Activated CD8-positive, alpha-beta memory T cell treated with anti-CD3 and anti-CD28 coated beads for 1 hour (primary cell): ENCODE results near the gene NACC2.

ENCODE experiments used
- DNase-seq, 2 donors: peaks; one replicate each; pipeline ENCODE4 v3.0.0-alpha.2; 2020; ENCODE audit warnings: low read depth in 1 of 2; ENCODE audit errors: extremely low read depth in 1 of 2

The NACC2 gene

DNA sequence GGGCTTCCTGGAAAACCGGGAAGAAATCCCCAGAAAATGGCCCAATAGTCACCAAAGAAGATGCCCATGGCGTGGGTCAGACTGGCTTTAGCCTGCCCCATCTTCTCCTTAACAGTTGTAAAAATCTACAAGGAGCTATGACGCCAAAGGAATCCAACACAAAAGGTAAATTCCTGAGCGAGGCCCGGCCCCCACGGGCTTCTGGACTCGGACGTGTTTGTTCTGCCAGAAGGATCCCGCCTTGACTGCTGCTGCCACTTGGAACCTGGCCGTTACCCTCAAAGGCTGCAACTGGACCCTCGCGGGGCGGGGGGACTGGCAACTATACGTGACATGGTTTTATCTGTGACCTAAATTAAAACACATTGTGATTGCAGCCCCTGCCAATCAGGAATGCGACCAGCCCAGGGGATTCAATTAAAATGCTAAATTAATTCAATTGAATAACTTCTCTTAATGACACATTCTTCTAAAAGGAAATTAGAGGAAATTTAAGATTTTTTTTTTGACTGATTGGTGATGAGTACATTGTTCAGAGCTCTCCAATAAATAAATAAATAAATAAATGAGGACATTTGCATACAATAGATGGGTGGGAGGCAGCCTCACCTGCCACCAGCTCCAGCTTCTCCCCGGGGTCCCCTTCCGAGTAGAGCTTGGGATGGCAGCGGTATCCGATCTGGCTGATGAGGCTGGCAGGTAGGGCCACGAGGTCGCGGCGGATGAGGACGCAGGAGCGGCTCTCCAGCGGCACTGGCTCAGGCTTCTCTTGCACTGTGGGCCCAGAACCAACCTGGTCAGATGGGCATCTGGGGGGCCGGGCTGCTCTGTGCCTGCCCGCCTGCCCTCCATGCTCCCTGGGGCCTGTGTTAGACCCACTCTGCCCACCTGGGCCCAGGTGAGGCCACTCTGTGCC lies 79.2 kb downstream of the NACC2 start:
- no peak for DNase-seq

GRCh38 chr9:136014924-136015633 lies 80.0 kb downstream of the NACC2 start:
- DNase-seq = no peak

DNA sequence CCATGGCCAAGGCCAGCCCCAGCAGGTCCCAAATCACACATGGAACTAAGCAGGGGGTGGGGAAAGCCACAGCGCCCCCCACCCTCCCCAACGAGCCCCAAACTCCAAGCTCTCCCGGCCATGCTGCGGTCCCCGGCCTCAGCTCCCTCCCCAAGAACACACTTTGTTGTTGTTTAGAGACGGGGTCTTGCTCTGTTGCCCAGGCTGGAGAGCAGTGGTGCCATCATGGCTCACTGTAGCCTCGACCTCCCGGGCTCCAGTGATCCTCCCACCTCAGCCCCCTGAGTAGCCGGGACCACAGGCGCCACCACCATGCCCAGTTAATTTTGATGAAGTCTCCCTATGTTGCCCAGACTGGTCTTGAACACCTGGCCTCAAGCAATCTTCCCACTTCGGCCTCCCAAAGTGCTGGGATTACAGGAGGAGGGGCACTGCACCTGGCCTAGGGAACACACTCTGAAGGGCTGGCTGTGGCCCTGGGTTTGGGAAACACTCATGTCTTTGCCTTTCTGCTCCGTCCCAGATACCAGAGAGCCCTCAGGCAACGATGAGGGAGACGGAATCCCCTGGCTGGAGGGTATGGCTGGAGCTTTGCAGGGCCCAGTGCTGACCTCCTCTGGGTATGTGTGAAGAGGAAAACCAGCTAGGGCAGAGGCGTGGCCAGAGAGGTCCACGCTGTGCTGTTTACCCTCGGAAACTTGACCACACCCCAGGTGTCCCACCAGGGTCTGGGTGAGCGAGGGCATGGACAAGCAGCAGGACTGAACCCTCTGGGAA lies 80.8 kb downstream of the NACC2 start:
- DNase-seq = no peak

GRCh38 chr9:136013524-136014034 lies 81.5 kb downstream of the NACC2 start:
- DNase-seq = no peak

- DNase-seq = no peak
These were observed 82.0 kb downstream of the NACC2 start for GRCh38 chr9:136013116-136013515.

- no peak for DNase-seq
These were observed 82.4 kb downstream of the NACC2 start for GRCh38 chr9:136012651-136013050.

DNA sequence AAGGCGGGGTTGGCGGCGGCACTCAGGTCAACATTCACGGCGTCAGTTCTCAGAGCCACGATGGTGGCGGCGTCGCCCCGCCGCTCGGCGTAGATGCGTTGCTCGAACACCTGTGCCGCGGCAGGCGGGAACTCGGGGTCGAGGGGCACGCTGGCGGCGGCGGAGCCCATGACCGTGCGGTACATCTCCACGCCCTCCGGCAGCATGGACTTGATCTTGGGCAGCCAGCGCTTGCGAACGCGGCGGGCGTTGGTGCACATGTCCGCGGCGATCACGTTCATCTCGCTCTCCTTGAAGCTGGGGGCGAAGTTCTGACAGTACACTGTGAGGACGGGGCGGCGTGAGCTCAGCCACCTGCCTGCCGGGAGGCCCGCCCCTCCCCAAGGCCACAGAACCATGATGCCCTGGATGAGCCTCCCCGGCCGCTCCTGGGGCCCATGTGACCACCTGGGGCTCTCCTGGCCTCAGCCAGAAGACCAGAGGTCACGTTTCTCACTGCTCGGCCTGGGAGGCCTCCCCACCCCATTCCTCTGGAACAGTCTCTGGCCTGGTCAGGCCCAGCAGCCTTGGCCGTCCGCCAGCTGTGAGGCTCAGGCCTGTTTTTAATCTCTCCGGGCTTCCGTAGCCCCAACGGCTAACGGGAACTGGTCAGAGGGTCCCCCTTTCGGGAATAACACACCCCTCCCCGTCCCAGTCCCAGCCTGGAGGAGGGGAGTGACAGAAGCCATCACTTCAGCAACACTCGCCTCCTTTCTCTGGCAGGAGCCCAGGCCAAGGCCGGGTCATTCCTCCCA lies 83.2 kb downstream of the NACC2 start:
- no peak for DNase-seq

GRCh38 chr9:136011376-136011702 lies 83.8 kb downstream of the NACC2 start:
- no peak for DNase-seq

DNA sequence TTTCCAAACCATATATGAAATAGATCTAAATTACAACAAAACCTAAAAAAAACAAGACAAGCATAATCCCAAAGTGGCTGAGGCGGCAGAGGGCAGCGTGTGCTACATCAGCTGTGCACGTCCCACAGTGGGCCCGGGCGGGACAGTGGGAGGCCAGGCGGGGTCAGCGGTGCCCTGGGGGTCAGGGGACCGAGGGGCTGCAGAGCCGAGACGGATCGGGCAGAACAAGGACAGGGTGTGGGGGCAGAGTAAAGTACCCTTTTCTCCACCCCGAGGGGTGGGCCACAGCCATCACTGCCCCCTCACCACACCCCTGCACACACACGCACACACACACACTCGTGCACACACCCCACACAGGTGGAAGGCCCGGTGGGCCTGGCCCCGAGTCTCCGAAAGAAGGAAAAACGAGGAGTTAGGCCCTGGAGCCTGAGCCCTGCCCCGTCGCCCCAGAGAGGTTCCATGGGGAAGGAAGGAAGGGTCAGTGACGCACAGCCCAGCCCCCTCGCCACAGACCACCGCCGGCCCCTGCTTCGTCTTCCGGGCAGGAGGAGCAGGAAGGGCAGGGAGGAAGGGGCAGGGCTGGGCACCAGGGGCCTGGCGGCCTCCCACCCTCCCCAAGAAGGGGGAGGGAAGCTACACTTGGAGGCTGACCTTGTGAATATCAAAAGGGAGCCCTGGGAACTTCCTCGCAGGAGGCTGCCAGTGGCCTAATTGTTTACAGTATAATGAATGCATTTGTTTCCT lies 84.3 kb downstream of the NACC2 start:
- DNase-seq = no peak

- no peak for DNase-seq
These were observed 84.9 kb downstream of the NACC2 start for GRCh38 chr9:136010176-136010575.

- DNase-seq = no peak
These were observed 85.6 kb downstream of the NACC2 start for GRCh38 chr9:136009516-136009915.

GRCh38 chr9:136008693-136008997 lies 86.4 kb downstream of the NACC2 start:
- DNase-seq = no peak

DNA sequence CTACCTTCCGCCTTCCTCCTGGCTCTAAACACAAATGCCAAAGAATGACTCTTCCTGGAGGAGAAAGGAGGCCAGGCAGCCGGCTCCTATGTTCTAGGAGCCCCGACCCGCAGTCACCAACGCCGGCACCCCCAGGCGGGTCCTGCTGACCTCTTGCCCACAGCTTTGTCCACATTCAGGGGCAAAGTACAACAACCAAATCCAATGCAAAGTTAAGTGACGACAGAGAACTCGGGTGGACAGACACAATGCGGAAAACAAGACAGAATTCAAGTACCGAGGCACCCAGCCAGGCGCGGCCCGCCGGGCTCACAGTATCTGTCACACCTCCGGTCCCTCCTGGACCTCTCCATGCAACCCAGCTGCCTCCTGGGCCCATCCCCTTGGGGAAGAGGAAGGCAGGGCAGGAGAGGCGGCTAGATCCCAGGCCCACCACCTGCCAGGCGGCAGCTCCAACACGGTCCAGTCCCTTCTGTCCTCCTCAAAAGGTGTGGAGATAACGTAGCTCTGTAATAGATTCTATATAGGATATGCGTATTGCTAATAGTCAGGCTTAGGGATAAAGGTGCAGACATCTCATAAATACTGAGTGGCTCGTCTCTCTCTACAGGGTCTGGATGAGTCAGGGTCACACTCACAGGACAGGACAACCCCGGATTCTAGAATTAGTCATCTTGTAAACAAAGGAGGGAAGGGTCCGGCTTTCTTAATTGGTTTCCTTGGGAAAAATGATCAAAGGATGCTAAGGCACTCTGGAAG lies 87.0 kb downstream of the NACC2 start:
- DNase-seq = no peak

DNA sequence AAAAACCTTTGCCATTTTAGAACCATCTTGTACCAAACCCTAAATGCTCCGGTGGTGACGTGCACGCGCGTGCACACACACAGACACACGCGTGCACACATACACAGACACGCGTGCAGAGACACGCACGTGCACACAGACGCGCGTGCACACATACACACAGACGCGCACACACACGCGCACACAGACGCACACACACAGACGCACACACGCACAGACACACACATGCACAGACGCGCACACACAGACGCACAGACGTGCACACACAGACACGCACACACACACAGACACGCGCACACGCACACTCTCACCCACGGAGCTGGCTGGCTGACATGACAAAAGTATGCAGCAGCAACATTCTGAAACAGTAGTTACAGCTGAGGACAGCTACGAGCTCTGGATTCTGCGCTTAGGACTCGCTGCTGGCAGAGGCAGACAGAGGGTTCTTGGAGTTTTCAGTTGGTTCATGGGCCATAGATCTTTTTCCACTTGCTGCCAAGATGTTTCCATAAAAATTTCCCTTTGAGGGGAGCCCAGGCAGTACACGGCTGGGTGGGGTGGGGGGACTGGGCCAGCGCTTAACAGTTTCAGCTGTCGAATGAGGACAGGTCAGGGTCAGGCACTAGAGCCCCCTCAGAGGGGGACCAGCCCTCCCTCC lies 87.7 kb downstream of the NACC2 start:
- no peak for DNase-seq

DNA sequence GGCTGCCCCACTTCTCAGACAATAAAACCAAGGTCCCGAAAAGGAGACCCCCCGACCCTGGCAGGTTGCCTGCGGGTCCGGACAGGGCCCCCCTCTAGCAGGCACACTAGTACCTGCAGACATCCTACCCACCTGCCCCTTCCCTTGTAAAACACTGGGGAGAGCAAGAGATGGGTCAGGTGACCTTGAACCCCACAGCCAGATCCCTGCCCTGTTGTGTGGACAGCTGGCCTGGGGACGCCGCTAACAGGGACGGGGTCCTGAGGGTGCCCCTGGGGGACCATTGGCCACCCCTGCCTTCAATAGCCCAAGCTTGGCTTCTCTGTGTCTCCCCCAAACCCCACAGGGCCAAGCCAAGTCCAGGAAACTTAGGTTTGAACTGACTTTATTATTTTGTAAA lies 88.9 kb downstream of the NACC2 start:
- DNase-seq = no peak

DNA sequence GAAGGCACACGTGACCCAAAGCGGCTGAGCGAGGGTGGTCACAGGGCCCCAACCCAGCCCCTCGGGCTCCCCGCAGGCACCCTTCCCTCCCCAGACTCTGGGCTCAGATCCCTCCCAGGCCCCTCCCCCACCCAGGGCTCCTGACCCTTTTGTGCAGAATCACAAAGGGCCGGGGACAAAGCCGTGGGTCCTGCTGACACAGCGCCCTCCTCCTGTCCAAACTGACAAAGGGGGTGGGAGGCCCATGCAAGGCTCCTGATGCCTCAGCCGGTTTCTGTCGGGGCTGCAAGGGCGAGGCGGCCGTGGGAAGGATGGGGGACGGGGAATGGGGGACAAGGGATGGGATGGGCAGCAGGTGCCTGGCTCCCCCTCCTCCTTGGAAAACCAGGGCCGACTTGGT lies 90.4 kb downstream of the NACC2 start:
- DNase-seq = no peak

- no peak for DNase-seq
These were observed 90.9 kb downstream of the NACC2 start for GRCh38 chr9:136004219-136004618.

DNA sequence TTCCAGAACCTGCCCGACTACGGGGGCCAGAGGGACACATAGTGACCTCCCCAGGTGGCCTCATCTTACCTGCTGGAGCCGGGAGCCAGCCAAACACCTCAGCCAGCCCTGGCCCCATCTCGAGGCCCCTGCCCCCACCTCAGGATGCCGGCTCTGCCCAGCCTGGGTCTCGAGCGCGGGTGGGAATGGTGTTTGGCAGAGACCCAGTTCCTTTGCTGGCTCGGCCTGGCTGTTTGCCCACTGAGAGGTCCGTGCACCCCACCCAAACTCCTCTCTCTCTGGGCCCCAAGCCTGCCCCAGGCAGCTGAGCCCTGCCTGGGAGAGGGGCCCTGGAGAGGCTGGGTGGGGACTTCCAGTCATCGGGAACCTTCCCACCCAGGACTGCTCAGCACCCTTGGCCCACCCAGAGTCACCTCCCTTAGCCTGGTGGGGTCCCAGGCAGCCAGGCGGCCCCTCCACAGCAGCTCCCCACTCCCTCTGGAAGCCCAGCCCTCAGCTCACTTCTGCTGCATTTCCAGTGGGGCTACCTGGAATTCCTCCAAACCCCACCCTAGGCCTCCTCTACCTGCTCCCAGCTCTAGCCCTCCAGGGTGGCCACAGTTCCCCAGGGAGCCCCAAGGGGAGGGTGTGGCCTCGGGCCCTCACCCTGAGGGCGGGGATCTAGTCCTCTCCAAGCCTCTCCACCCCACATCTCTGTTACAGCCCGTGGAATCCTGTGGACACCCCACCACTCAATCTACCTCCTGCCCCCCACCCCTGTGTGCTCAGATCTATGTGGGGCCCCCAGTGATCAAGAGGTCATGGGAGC lies 91.5 kb downstream of the NACC2 start:
- no peak for DNase-seq
